Prostate gland (tissue), 2 donors: ENCODE measurements around the gene HDAC4. TPM values are rescaled to one million over a fixed set of nuclear protein-coding genes. Genes with fewer than 3 reads are reported as not detected.

ENCODE experiments used
- DNase-seq: peaks from one replicate; pipeline ENCODE4 v3.0.0-alpha.2; 2019; ENCODE audit warnings: low spot score
- H3K27ac ChIP-seq, 2 donors: fragments of 200-600 bp; sonication (generic); 2 replicates each; pipeline ENCODE4 v1.5.1; 2017 to 2019
- H3K27me3 ChIP-seq: fragments of 200-600 bp; sonication (generic); replicated peaks from 2 replicates; pipeline ENCODE4 v1.5.1; 2019; ENCODE audit not compliant: insufficient read depth
- H3K36me3 ChIP-seq, 2 donors: fragments of 200-600 bp; sonication (generic); 1 replicate in 1 of 2; 2 replicates in 1 of 2; pipeline versions ENCODE4 v1.5.1 to v1.8.1; 2017 to 2019
- H3K4me1 ChIP-seq: fragments of 200-600 bp; sonication (generic); replicated peaks from 2 replicates; pipeline ENCODE4 v1.5.1; 2019
- H3K4me3 ChIP-seq, 2 donors: fragments of 200-600 bp; sonication (generic); 2 replicates each; pipeline ENCODE4 v1.5.1; 2017 to 2019
- H3K9me3 ChIP-seq: fragments of 200-600 bp; sonication (generic); 2 replicates; pipeline ENCODE4 v1.5.1; 2017
- POLR2A ChIP-seq: fragments of 450-650 bp; IDR thresholded peaks from one replicate; pipeline ENCODE4 v1.6.1; 2016; ENCODE audit warnings: antibody characterized with exemption, mild to moderate bottlenecking
- POLR2AphosphoS5 ChIP-seq: sonication (generic); formaldehyde crosslinking; IDR thresholded peaks from one replicate; pipeline ENCODE4 v1.6.1; 2017; ENCODE audit warnings: antibody characterized with exemption
- WGBS: methylation state at CpG from one replicate; pipeline ENCODE4 v1.1.5; 2018; 5-methylcytosine and 5-hydroxymethylcytosine counted together
- intact Hi-C: fragments of 100-400 bp; cut with DNase I; formaldehyde crosslinking; loops from one replicate; pipeline ENCODE4 v1.14.2; 2022
- total RNA-seq, 2 donors: library from RNA; depleted of rRNA; stranded (reverse); fragments of >200 nt; gene quantifications; one replicate each; pipeline ENCODE4 v1.1.0, GENCODE V29; 2016
- TF ChIP-seq, protein P1 (sequence below), 4 experiments: fragments of 200-600 bp in 2 of 4; fragments of 450-650 bp in 2 of 4; sonication (generic) in 2 of 4; IDR thresholded peaks; 1 replicate in 3 of 4; 2 replicates in 1 of 4; pipeline ENCODE4 v1.5.1; 2016 to 2019; ENCODE audit warnings: antibody characterized with exemption in 4 of 4, mild to moderate bottlenecking in 2 of 4, moderate library complexity in 2 of 4

Gene HDAC4
- total RNA-seq, 2 donors from 2014 or later = 41.8 to 44.2 TPM

DNA sequence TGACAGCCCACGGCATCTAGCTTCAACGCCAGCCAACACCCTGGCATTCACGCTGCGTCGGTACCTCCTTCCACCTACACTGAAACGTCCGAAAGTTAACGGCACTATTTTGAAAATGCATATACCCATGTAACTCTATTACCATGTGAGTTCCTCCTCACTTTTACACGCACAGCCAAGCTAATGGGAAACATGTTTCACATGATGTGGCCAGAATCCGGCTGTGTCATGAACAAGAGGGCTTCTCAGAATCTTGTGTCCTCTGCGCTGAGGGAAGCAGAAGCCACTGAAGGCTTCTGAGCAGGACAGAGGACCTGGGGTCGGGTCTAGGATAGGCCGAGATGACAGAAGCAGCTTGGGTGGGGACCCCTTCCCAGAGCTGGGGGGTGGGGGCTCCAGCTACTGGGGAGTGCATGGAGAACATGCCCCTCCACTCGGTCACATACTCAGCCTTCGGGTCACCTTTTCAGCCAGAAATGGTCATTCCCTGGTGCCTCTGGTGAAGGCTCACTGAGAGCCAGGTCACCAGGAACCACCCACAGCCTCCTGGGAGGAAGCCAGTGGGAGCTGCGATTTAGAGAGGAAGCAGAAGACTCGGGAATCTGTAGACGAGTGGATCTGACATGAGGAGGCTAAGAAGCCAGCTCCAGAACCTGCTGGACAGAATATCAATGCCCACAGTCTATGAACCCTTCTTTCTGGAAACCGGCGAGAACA, 41.5 kb downstream of the HDAC4 start:
- H3K27ac ChIP-seq = no peak overlapping the region
- no peak overlapping the region for H3K4me3 ChIP-seq
- WGBS = 88% methylated on average over 20 of the region's 20 CpGs
- DNase-seq = no peak
- no peaks in the 10 kb centered on the region for H3K36me3 ChIP-seq
- no peaks in the 10 kb centered on the region for H3K27me3 ChIP-seq
- H3K4me1 ChIP-seq = peaks cover 4% of the 10 kb centered on the region
- H3K9me3 ChIP-seq = no peaks in the 10 kb centered on the region
- TF ChIP-seq POLR2A (no peak), POLR2AphosphoS5 (no peak)
- TF ChIP-seq, protein P1, sequence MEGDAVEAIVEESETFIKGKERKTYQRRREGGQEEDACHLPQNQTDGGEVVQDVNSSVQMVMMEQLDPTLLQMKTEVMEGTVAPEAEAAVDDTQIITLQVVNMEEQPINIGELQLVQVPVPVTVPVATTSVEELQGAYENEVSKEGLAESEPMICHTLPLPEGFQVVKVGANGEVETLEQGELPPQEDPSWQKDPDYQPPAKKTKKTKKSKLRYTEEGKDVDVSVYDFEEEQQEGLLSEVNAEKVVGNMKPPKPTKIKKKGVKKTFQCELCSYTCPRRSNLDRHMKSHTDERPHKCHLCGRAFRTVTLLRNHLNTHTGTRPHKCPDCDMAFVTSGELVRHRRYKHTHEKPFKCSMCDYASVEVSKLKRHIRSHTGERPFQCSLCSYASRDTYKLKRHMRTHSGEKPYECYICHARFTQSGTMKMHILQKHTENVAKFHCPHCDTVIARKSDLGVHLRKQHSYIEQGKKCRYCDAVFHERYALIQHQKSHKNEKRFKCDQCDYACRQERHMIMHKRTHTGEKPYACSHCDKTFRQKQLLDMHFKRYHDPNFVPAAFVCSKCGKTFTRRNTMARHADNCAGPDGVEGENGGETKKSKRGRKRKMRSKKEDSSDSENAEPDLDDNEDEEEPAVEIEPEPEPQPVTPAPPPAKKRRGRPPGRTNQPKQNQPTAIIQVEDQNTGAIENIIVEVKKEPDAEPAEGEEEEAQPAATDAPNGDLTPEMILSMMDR (IDR thresholded peaks at IDR 0.05) = no peak
- intact Hi-C loops = loop anchor here (5.0 kb wide), 1 partner anchor 38 kb away; no protein-coding TSS in a partner anchor

DNA sequence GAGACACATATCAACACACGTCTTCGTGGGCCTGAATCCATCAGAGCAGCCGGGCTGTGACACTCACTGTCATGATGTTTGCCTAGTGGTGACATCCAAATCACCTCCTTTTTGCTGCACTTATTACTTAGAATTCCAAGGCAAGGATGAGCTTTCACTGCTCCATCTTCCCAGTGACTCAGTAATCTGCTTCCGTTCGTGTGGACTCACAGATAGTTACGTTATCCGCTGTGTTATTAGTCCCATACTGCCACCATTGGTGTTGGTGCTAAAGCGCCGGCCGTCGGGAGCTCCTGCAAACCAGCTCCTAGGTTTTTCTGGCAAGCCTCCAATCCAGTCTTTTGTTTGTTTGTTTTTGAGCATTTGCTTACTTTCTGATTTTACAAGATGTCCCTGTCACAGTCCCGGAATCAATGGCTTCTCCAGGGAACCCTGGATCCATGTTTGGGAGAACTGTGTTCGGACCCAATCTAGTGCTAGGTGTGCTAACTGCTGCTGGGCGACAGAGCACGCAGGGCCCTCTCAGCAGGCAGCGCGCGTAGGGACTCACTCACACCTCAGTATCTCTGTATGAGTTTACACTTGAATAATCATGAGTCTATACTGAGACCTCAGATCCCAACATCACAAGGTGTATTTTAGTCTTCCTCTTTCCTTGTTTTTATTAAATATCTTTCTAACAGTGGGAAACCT, 42.6 kb downstream of the HDAC4 start:
- TF ChIP-seq, protein P1 (IDR thresholded peaks at IDR 0.05) = no peak
- H3K27me3 ChIP-seq = no peaks in the 10 kb centered on the region
- intact Hi-C loops = loop anchor here (5.0 kb wide), 1 partner anchor 39 kb away; no protein-coding TSS in a partner anchor
- H3K4me1 ChIP-seq = peaks cover 4% of the 10 kb centered on the region
- H3K4me3 ChIP-seq = no peak overlapping the region
- DNase-seq = no peak
- no peaks in the 10 kb centered on the region for H3K36me3 ChIP-seq
- no peak overlapping the region for H3K27ac ChIP-seq
- no peaks in the 10 kb centered on the region for H3K9me3 ChIP-seq
- WGBS = 90% methylated on average over 18 of the region's 18 CpGs

DNA sequence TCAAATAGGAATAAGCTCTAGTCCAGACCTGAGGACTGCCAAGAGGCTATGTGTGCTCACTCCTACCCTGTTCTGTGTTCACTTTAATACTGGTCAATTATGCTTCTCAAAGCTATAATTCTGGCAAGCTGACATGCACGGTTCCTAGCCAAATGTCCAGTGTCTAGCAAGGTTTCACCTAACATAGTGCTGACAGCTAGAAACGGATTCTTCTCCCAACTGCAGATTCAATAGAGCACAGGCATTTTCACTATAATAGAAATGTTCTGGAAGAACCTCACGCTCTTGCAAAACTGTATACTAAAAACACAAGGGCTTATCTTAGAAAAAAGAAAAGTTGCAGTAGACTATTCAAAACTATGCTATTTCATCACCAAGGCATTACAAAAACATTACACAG, 45.1 kb downstream of the HDAC4 start:
- Histone ChIP-seq H3K36me3 (no peaks in the 10 kb centered on the region), H3K4me1 (peaks cover 4% of the 10 kb centered on the region), H3K27ac (peak overlapping the region in 1 of 2 donors; percentile 49), H3K27me3 (no peaks in the 10 kb centered on the region), H3K9me3 (no peaks in the 10 kb centered on the region), H3K4me3 (no peak overlapping the region)
- no peak for DNase-seq
- TF ChIP-seq, protein P1 (IDR thresholded peaks at IDR 0.05) = no peak
- TF ChIP-seq POLR2A (no peak), POLR2AphosphoS5 (no peak)
- WGBS = 64% methylated on average over 3 of the region's 3 CpGs
- intact Hi-C loops = loop anchor here (5.0 kb wide), 1 partner anchor 42 kb away; no protein-coding TSS in a partner anchor

DNA sequence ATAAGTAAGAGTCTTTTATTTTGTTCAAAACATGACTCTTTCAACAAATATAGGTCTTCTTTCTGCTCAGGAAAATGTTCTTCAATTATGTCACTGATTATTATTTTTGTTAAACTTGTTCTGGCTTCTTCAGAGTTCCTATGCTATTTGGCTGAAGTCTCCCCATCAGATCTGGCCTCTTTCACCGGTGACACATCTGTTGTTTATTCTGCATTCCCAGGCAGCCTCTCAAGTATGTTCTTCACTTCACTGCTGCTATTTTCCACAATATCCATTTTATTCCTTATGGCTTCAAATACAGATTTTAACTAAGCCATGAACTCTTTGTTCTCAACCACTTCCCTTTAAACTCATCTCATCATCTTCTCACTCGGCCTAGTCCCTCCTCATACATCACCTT, 45.7 kb downstream of the HDAC4 start:
- Histone ChIP-seq H3K36me3 (no peaks in the 10 kb centered on the region), H3K4me3 (no peak overlapping the region), H3K27ac (peak overlapping the region in 1 of 2 donors; percentile 49), H3K27me3 (no peaks in the 10 kb centered on the region), H3K4me1 (peaks cover 4% of the 10 kb centered on the region), H3K9me3 (no peaks in the 10 kb centered on the region)
- TF ChIP-seq, protein P1 (IDR thresholded peaks at IDR 0.05) = no peak
- peak; percentile 14 for TF ChIP-seq POLR2AphosphoS5
- intact Hi-C loops = loop anchor here (5.0 kb wide), 1 partner anchor 42 kb away; no protein-coding TSS in a partner anchor
- WGBS = 16% methylated on average over 2 of the region's 2 CpGs
- DNase-seq = no peak
